GM12878 (cell line): Measurements from ENCODE around the gene TM4SF1. TPM values are rescaled to one million over a fixed set of nuclear protein-coding genes. Genes with fewer than 3 reads are reported as not detected.

Experiments used
- ATAC-seq: fragments of 200-7000 bp; cut with Tn5 transposase; 3 replicates; pipeline ENCODE4 v1.9.1; 2020; ENCODE audit warnings: mild to moderate bottlenecking, moderate library complexity
- BruUV-seq: library from RNA; stranded (reverse); fragments of 400-500 nt; replicated peaks from 2 replicates; lab custom pipeline; 2021; lab: Mats Ljungman, UMichigan
- CTCF ChIA-PET: fragments of 300-600 bp; sonication (Branson Sonifier 250); formaldehyde crosslinking; extraction: SDS; loops from one replicate; lab custom pipeline; 2021; ENCODE audit warnings: inconsistent platforms; lab: Yijun Ruan, JAX
- POLR2A ChIA-PET: fragments of 350-600 bp; formaldehyde crosslinking; extraction: SDS; loops from one replicate; lab custom pipeline; 2021; ENCODE audit warnings: inconsistent platforms; lab: Charles Lee
- RAD21 ChIA-PET: fragments of 300-600 bp; sonication (Branson Sonifier 250); formaldehyde crosslinking; loops from one replicate; lab custom pipeline; 2023; ENCODE audit warnings: antibody characterized with exemption; ENCODE audit not compliant: unreplicated experiment; lab: Charles Lee
- SMC1A ChIA-PET: fragments of 300-600 bp; sonication (Branson Sonifier 250); formaldehyde crosslinking; loops from one replicate; lab custom pipeline; 2023; ENCODE audit not compliant: unreplicated experiment, uncharacterized antibody; lab: Charles Lee
- DNase-seq: peaks from one replicate; pipeline ENCODE4 v3.0.0-alpha.2; 2011; ENCODE audit warnings: low read depth, low spot score
- FAIRE-seq: peaks from 3 replicates; lab custom pipeline; 2011; peaks lifted over from hg19 to GRCh38; lab: Jason Lieb, UNC
- H2AFZ ChIP-seq: 2 replicates; pipeline ENCODE4 v1.6.0; 2011; ENCODE audit warnings: low read depth, low read length, control low read depth; ENCODE audit not compliant: control insufficient read depth
- H3K27ac ChIP-seq: 2 replicates; pipeline ENCODE4 v1.5.1; 2011; ENCODE audit warnings: control low read depth; ENCODE audit not compliant: control insufficient read depth, insufficient read depth
- H3K27me3 ChIP-seq, 2 experiments: replicated peaks in 1 of 2; 2 replicates each; pipeline versions ENCODE4 v1.6.0 to v1.6.1; 2011; ENCODE audit warnings: low read length in 1 of 2; ENCODE audit not compliant: control insufficient read depth in 2 of 2, insufficient read depth in 2 of 2
- H3K36me3 ChIP-seq, 2 experiments: 2 replicates each; pipeline ENCODE4 v1.5.1; 2011; ENCODE audit warnings: low read length in 1 of 2; ENCODE audit not compliant: control insufficient read depth in 2 of 2, insufficient read depth in 2 of 2
- H3K4me1 ChIP-seq: 2 replicates; pipeline ENCODE4 v1.6.1; 2011; ENCODE audit warnings: mild to moderate bottlenecking, low read length, moderate library complexity, mixed read lengths; ENCODE audit not compliant: control insufficient read depth, insufficient read depth
- H3K4me2 ChIP-seq: 2 replicates; pipeline ENCODE4 v1.6.0; 2011; ENCODE audit warnings: control low read depth; ENCODE audit not compliant: control insufficient read depth, insufficient read depth
- H3K4me3 ChIP-seq: fragments of 200-600 bp; sonication (generic); 2 replicates; pipeline ENCODE4 v1.5.1; 2016
- H3K79me2 ChIP-seq: 2 replicates; pipeline ENCODE4 v1.6.0; 2011; ENCODE audit warnings: low read length; ENCODE audit not compliant: control insufficient read depth, insufficient read depth
- H3K9ac ChIP-seq: 2 replicates; pipeline ENCODE4 v1.8.0; 2011; ENCODE audit warnings: low read length, control low read depth, mixed read lengths; ENCODE audit not compliant: control insufficient read depth, insufficient read depth
- H3K9me3 ChIP-seq: replicated peaks from 3 replicates; pipeline ENCODE4 v1.5.1; 2011; ENCODE audit warnings: mild to moderate bottlenecking, low read length; ENCODE audit not compliant: control insufficient read depth, insufficient read depth
- H4K20me1 ChIP-seq: 2 replicates; pipeline ENCODE4 v1.6.0; 2011; ENCODE audit not compliant: control insufficient read depth, insufficient read depth
- ATF7 ChIP-seq: fragments of 450-650 bp; IDR thresholded peaks from 2 replicates; pipeline ENCODE4 v1.6.1; 2016; ENCODE audit warnings: low read depth, mild to moderate bottlenecking
- BCLAF1 ChIP-seq: fragments of 450-650 bp; IDR thresholded peaks from 2 replicates; pipeline ENCODE4 v1.6.1; 2017; ENCODE audit warnings: antibody characterized with exemption, mild to moderate bottlenecking, moderate library complexity
- CBX5 ChIP-seq: sonication (generic); IDR thresholded peaks from 2 replicates; pipeline ENCODE4 v1.6.1; 2016; ENCODE audit warnings: low read depth, moderate library complexity, mild to moderate bottlenecking, inconsistent platforms
- ELK1 ChIP-seq: IDR thresholded peaks from 2 replicates; pipeline ENCODE4 v1.6.1; 2012; ENCODE audit warnings: low read depth, low read length, improper control_type of control experiment
- ESRRA ChIP-seq: IDR thresholded peaks from 2 replicates; pipeline ENCODE4 v1.6.1; 2012; ENCODE audit warnings: mild to moderate bottlenecking, low read length, improper control_type of control experiment
- FOXM1 ChIP-seq: IDR thresholded peaks from 2 replicates; pipeline ENCODE4 v1.6.1; 2012; ENCODE audit warnings: low read depth, mild to moderate bottlenecking, inconsistent platforms, low read length, moderate library complexity
- MYB ChIP-seq: fragments of 150-350 bp; IDR thresholded peaks from 2 replicates; pipeline ENCODE4 v1.6.1; 2014; ENCODE audit warnings: mild to moderate bottlenecking, low read depth, low read length, borderline replicate concordance
- NBN ChIP-seq: fragments of 450-650 bp; IDR thresholded peaks from 2 replicates; pipeline ENCODE4 v1.6.1; 2016
- NKRF ChIP-seq: fragments of 450-650 bp; conservative IDR thresholded peaks from 2 replicates; pipeline ENCODE4 v1.6.1; 2017; ENCODE audit warnings: mild to moderate bottlenecking, moderate library complexity
- RCOR1 ChIP-seq: conservative IDR thresholded peaks from 2 replicates; pipeline ENCODE4 v1.6.1; 2012; ENCODE audit warnings: low read depth, low read length, improper control_type of control experiment
- ZNF622 ChIP-seq: fragments of 450-650 bp; IDR thresholded peaks from 2 replicates; pipeline ENCODE4 v1.6.1; 2017; ENCODE audit warnings: mild to moderate bottlenecking, inconsistent platforms
- ZZZ3 ChIP-seq: IDR thresholded peaks from 2 replicates; pipeline ENCODE4 v1.6.1; 2011; ENCODE audit warnings: low read depth; ENCODE audit not compliant: control insufficient read depth, insufficient read length
- WGBS: methylation state at CpG from one replicate; pipeline ENCODE4 v1.1.6; 2016; ENCODE audit warnings: low lambda C conversion rate; ENCODE audit not compliant: insufficient replicate concordance, insufficient coverage; ENCODE audit errors: missing lambda C conversion rate; 5-methylcytosine and 5-hydroxymethylcytosine counted together
- in situ Hi-C: fragments of 300-500 bp; cut with MboI; formaldehyde crosslinking; loops from 9 replicates; pipeline ENCODE4 v1.14.3; 2018; ENCODE audit warnings: mixed read lengths
- intact Hi-C: fragments of 100-400 bp; cut with micrococcal nuclease; formaldehyde crosslinking; loops from one replicate; pipeline ENCODE4 v1.14.2; 2022; ENCODE audit not compliant: unreplicated experiment
- polyA plus RNA-seq, 11 experiments: library from polyadenylated mRNA; depleted of rRNA in 4 of 11; unstranded in 6 of 11; stranded (reverse) in 5 of 11; fragments of >200 nt; fragmentation: Nextera tagmentation in 4 of 11; fragmentation: Illumina TruSeq in 1 of 11; extraction: Ambion mirVana in 4 of 11; extraction: Trizol in 1 of 11; gene quantifications; 1 replicate in 1 of 11; 2 replicates in 10 of 11; pipeline versions ENCODE4 v1.2.1 to v1.2.3, GENCODE V29; 2011 to 2016; ENCODE audit warnings: inconsistent platforms in 2 of 11, missing spikeins in 2 of 11, low read depth in 1 of 11
- total RNA-seq, 4 experiments: library from RNA; depleted of rRNA in 3 of 4; stranded (reverse); fragments of >200 nt in 3 of 4; fragmentation: Illumina TruSeq in 1 of 4; extraction: Trizol in 1 of 4; gene quantifications; 2 replicates each; pipeline versions ENCODE4 v1.2.1 to v1.2.3, GENCODE V29; 2013 to 2021

TM4SF1 gene
- total and polyA plus RNA-seq, 10 of the 15 experiments (the other 5 are each of a cell fraction or from before 2014, with no cell fraction given) = 0.05 to 1.2 TPM; not detected in 8

- FAIRE-seq = no peak
- in situ Hi-C loops = no loop called here
Observed at GRCh38 chr3:149398296-149398695, 20.8 kb upstream of the TM4SF1 start.

GRCh38 chr3:149397528-149397927 is 20.1 kb upstream of the TM4SF1 start:
- no peaks in the 10 kb centered on the region for H3K79me2 ChIP-seq
- H3K9me3 ChIP-seq = no peaks in the 10 kb centered on the region
- FAIRE-seq (no peak), ATAC-seq (no peak), DNase-seq (no peak)
- H3K4me2 ChIP-seq = no peak overlapping the region
- H3K27ac ChIP-seq = no peak overlapping the region
- H2AFZ ChIP-seq = no peak overlapping the region
- RAD21 ChIA-PET = interaction anchor here (1.7 kb wide), 1 partner anchor 83 kb away, joined by 5 read pairs; no protein-coding TSS in a partner anchor
- in situ Hi-C loops = no loop called here
- H3K36me3 ChIP-seq = no peaks in the 10 kb centered on the region
- no peaks in the 10 kb centered on the region for H3K4me1 ChIP-seq
- no TSS peak for BruUV-seq
- no peaks in the 10 kb centered on the region for H4K20me1 ChIP-seq
- WGBS = 10% methylated on average over 3 of the region's 3 CpGs
- POLR2A ChIA-PET = no interaction called here
- SMC1A ChIA-PET = interaction anchor here (0.6 to 1.0 kb wide), 3 partner anchors 12 to 82 kb away, joined by 3 read pairs; no protein-coding TSS in a partner anchor
- no peaks in the 10 kb centered on the region for H3K27me3 ChIP-seq
- CTCF ChIA-PET = interaction anchor here (1.1 to 1.7 kb wide), 2 partner anchors 83 to 90 kb away, joined by 3 to 11 read pairs; no protein-coding TSS in a partner anchor
- no peak overlapping the region for H3K9ac ChIP-seq
- no peak overlapping the region for H3K4me3 ChIP-seq
- intact Hi-C loops = no loop called here
- TF ChIP-seq NBN = no peak
- no peak for TF ChIP-seq ZZZ3
- TF ChIP-seq MYB = no peak
- no peak for TF ChIP-seq BCLAF1
- no peak for TF ChIP-seq NKRF
- TF ChIP-seq CBX5 = no peak
- no peak for TF ChIP-seq FOXM1

More at GRCh38 chr3:149398296-149398695, 20.8 kb upstream of the TM4SF1 start:
- H3K4me3 ChIP-seq = no peak overlapping the region
- H3K4me1 ChIP-seq = no peaks in the 10 kb centered on the region
- H2AFZ ChIP-seq = no peak overlapping the region
- H3K9me3 ChIP-seq = no peaks in the 10 kb centered on the region
- whole genome bisulfite sequencing = 0% methylated on average over 1 of the region's 1 CpG
- BruUV-seq = no TSS peak
- ATAC-seq (no peak), DNase-seq (no peak)
- no peaks in the 10 kb centered on the region for H3K27me3 ChIP-seq
- no peak overlapping the region for H3K9ac ChIP-seq
- TF ChIP-seq ESRRA (no peak), ZNF622 (no peak), RCOR1 (no peak), ELK1 (no peak), ATF7 (no peak)
- no peak overlapping the region for H3K27ac ChIP-seq
- ChIA-PET SMC1A (interaction anchor here (0.8 to 1.6 kb wide), 4 partner anchors 8 to 81 kb away, joined by 3 to 6 read pairs (median 4); no protein-coding TSS in a partner anchor), RAD21 (interaction anchor here (1.4 kb wide), 1 partner anchor 81 kb away, joined by 4 read pairs; no protein-coding TSS in a partner anchor), CTCF (interaction anchor here (0.6 to 1.6 kb wide), 2 partner anchors 82 to 85 kb away, joined by 3 to 11 read pairs; no protein-coding TSS in a partner anchor), POLR2A (no interaction called here)
- no peaks in the 10 kb centered on the region for H3K36me3 ChIP-seq
- H3K4me2 ChIP-seq = no peak overlapping the region
- no peaks in the 10 kb centered on the region for H3K79me2 ChIP-seq
- H4K20me1 ChIP-seq = no peaks in the 10 kb centered on the region
- intact Hi-C loops = no loop called here
